Naive thymus-derived CD4-positive, alpha-beta T cell (primary cell): Measurements from ENCODE around the gene ZNF799. TPM values are rescaled to one million over a fixed set of nuclear protein-coding genes. Genes with fewer than 3 reads are reported as not detected.
"Not testable (repeated sequence)": the region's sequence is repeated elsewhere in the genome, so short reads cannot be mapped to it uniquely, and the experiment has no call there.

Experiments
- ATAC-seq: fragments of 150-1000 bp; cut with Tn5 transposase; 2 replicates; pipeline ENCODE4 v1.10.0; 2021; ENCODE audit warnings: mild to moderate bottlenecking, moderate library complexity
- CTCF ChIA-PET: fragments of 350-600 bp; sonication (Branson Sonifier 250); formaldehyde crosslinking; loops from one replicate; lab custom pipeline; 2021; ENCODE audit warnings: antibody characterized with exemption; lab: Charles Lee
- POLR2A ChIA-PET: fragments of 350-600 bp; sonication (Branson Sonifier 250); formaldehyde crosslinking; loops from one replicate; lab custom pipeline; 2021; ENCODE audit warnings: antibody characterized with exemption, inconsistent platforms; lab: Charles Lee
- DNase-seq, 9 donors: peaks; one replicate each; pipeline versions ENCODE4 v3.0.0 to v3.0.0-alpha.2; 2020 to 2022; ENCODE audit warnings: mixed read lengths in 1 of 9
- H3K27ac ChIP-seq: one replicate; pipeline ENCODE4 v1.7.0; 2013; ENCODE audit warnings: mild to moderate bottlenecking, low read depth, low read length, moderate library complexity
- H3K27me3 ChIP-seq, 2 donors: one replicate each; pipeline ENCODE4 v1.7.0; 2013; ENCODE audit warnings: low read length in 2 of 2, mild to moderate bottlenecking in 2 of 2, moderate library complexity in 2 of 2; ENCODE audit not compliant: control insufficient read depth in 2 of 2, insufficient read depth in 2 of 2
- H3K36me3 ChIP-seq, 3 experiments: 1 replicate in 2 of 3; 2 replicates in 1 of 3; pipeline ENCODE4 v1.7.0; 2013; ENCODE audit warnings: low read length in 3 of 3, mild to moderate bottlenecking in 3 of 3, moderate library complexity in 1 of 3; ENCODE audit not compliant: insufficient read depth in 3 of 3, control insufficient read depth in 2 of 3
- H3K4me1 ChIP-seq, 2 donors: one replicate each; pipeline ENCODE4 v1.7.0; 2013; ENCODE audit warnings: low read length in 2 of 2, mild to moderate bottlenecking in 2 of 2, moderate library complexity in 1 of 2; ENCODE audit not compliant: control insufficient read depth in 2 of 2, insufficient read depth in 2 of 2
- H3K4me3 ChIP-seq: 2 replicates; pipeline ENCODE4 v1.7.0; 2013; ENCODE audit warnings: mild to moderate bottlenecking, low read length
- H3K9me3 ChIP-seq, 3 experiments: 1 replicate in 2 of 3; 2 replicates in 1 of 3; pipeline ENCODE4 v1.7.0; 2013; ENCODE audit warnings: low read length in 3 of 3; ENCODE audit not compliant: control insufficient read depth in 2 of 3
- H3K27ac Mint-ChIP-seq, 9 donors: one replicate each; pipeline ENCODE4 v1.8.0; 2020 to 2022; ENCODE audit warnings: mixed read lengths in 9 of 9, mild to moderate bottlenecking in 8 of 9, moderate library complexity in 5 of 9, inconsistent platforms in 2 of 9
- H3K27me3 Mint-ChIP-seq, 5 donors: one replicate each; pipeline ENCODE4 v1.8.0; 2021 to 2022; ENCODE audit warnings: mixed read lengths in 5 of 5, mild to moderate bottlenecking in 1 of 5
- H3K36me3 Mint-ChIP-seq, 5 donors: one replicate each; pipeline ENCODE4 v1.8.0; 2020 to 2022; ENCODE audit warnings: mixed read lengths in 5 of 5, mild to moderate bottlenecking in 3 of 5, inconsistent platforms in 1 of 5
- H3K4me1 Mint-ChIP-seq, 7 donors: one replicate each; pipeline ENCODE4 v1.8.0; 2020 to 2022; ENCODE audit warnings: mixed read lengths in 7 of 7, mild to moderate bottlenecking in 3 of 7, inconsistent platforms in 1 of 7
- H3K4me3 Mint-ChIP-seq, 10 donors: one replicate each; pipeline ENCODE4 v1.8.0; 2020 to 2022; ENCODE audit warnings: mild to moderate bottlenecking in 10 of 10, mixed read lengths in 10 of 10, moderate library complexity in 6 of 10, inconsistent platforms in 2 of 10
- H3K9me3 Mint-ChIP-seq, 11 donors: one replicate each; pipeline ENCODE4 v1.8.0; 2020 to 2022; ENCODE audit warnings: mixed read lengths in 11 of 11, mild to moderate bottlenecking in 4 of 11, inconsistent platforms in 1 of 11, moderate library complexity in 1 of 11
- intact Hi-C, 2 donors: fragments of 100-400 bp; cut with micrococcal nuclease; formaldehyde crosslinking; loops; one replicate each; pipeline ENCODE4 v1.15.1; 2023
- polyA plus RNA-seq, 2 donors: library from polyadenylated mRNA; unstranded; fragments of 300-500 nt; fragmentation: Illumina TruSeq; gene quantifications; one replicate each; pipeline ENCODE4 v1.2.3, GENCODE V29; 2021
- total RNA-seq, 6 experiments: library from RNA in 5 of 6; stranded (reverse) in 5 of 6; gene quantifications; 1 replicate in 5 of 6; 2 replicates in 1 of 6; pipeline ENCODE4 v1.2.3 and lab custom pipeline; 2021 to 2026

ZNF799 gene
- total and polyA plus RNA-seq, 7 experiments from 2014 or later: 1.7 to 9.9 (median 4.4) TPM

DNA sequence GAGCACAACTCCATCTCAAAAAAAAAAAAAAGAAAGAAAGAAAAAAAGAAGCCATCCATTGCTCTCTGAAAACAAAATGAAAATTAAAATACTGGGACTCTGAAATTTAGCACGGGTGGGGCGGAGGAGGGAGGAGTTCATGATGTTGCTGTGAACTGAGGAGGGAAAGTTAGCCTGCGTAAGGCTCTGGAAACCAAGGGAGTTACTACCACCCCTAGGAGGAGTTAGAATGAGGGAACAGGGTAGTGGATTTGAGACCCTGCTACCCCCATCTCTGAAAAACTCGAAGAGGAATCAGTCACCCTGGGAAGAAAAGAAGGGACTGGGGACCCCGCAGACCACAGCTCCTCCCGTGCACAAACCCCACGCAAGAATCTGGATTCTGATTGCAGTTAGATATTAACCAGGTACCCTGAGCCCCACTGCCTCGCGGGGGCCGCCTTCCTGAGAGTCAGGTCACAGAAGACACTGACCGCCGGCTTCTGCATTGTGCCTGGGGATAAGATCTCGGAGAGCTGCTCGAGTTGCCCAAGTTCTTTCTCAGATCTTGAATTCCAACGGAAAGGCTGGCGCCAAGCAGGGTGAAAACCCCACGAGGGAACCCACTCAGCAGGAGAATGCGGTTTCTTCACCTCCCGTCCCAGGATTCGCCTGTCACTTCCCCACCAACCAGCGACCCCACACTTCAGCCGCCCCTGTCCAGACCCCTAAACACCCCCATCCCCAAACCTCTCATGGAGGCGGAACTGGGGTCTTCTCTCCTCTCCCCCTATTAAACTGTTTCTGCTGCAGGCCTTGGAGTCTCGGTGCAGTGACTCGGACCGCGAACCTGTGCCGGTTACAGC lies 36.5 kb downstream of the ZNF799 start:
- DNase-seq (peak in 1 of 9 donors; percentile 5), ATAC-seq (no peak)
- Histone ChIP-seq H3K36me3 (peaks cover 0 to 5% (median 0%) of the 10 kb centered on the region in 3 experiments), H3K9me3 (no peaks in the 10 kb centered on the region), H3K27me3 (no peaks in the 10 kb centered on the region), H3K27ac (peak overlapping the region; percentile 68), H3K4me3 (peak overlapping the region; percentile 66), H3K4me1 (peaks cover 7 to 10% of the 10 kb centered on the region in 2 donors)
- Mint-ChIP-seq H3K27me3 (peaks cover 0 to 10% (median 0%) of the 10 kb centered on the region in 5 donors), H3K4me1 (peaks cover 0 to 33% (median 24%) of the 10 kb centered on the region in 7 donors), H3K36me3 (peaks cover 0 to 8% (median 3%) of the 10 kb centered on the region in 5 donors), H3K27ac (peak overlapping the region in 8 of 9 donors; percentile 48 to 88 (median 78)), H3K4me3 (peak overlapping the region; percentile 84 to 99 (median 96)), H3K9me3 (peaks cover 0 to 18% (median 0%) of the 10 kb centered on the region in 11 donors)
- CTCF ChIA-PET: interaction anchor here (1.0 to 1.3 kb wide), 4 partner anchors 12 to 201 kb away, joined by 3 to 4 read pairs (median 4); partner anchors contain the start of genes ZNF136 and ZNF563
- intact Hi-C loops: loop anchor here (1.0 to 2.0 kb wide), 8 partner anchors 31 to 187 kb away; partner anchors contain the start of genes ZNF44 (in 2 of the 2), ZNF563 (in 2 of the 2), ZNF799 (in 2 of the 2) and ZNF564 (in 1 of the 2)
- POLR2A ChIA-PET: interaction anchor here (0.6 to 2.3 kb wide), 7 partner anchors 32 to 165 kb away, joined by 3 to 26 read pairs (median 3); partner anchors contain the start of genes ZNF44 and ZNF563

DNA sequence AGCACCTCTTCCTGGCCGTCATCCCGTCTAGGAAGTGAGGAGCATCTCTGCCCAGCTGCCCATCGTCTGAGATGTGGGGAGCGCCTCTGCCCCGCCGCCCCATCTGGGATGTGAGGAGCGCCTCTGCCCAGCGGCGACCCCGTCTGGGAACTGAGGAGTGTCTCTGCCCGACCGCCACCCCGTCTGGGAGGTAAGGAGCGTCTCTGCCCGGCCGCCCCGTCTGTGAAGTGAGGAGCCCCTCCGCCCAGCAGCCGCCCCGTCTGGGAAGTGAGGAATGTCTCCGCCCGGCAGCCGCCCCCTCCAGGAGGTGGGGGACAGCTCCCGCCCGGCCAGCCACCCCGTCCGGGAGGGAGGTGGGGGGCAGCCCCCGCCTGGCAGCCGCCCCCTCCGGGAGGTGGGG lies 38.8 kb downstream of the ZNF799 start:
- intact Hi-C loops, H3K36me3 ChIP-seq, H3K27ac Mint-ChIP-seq, H3K27me3 Mint-ChIP-seq, H3K4me3 ChIP-seq, H3K4me3 Mint-ChIP-seq, H3K9me3 ChIP-seq, H3K27ac ChIP-seq, ATAC-seq, H3K27me3 ChIP-seq, DNase-seq, POLR2A ChIA-PET, CTCF ChIA-PET: not testable (repeated sequence)
- H3K4me1 ChIP-seq: peaks cover 7 to 10% of the 10 kb centered on the region in 2 donors
- H3K36me3 Mint-ChIP-seq: peaks cover 4 to 12% (median 10%) of the 10 kb centered on the region in 5 donors
- peaks cover 0 to 33% (median 24%) of the 10 kb centered on the region in 7 donors for H3K4me1 Mint-ChIP-seq
- peaks cover 0 to 21% (median 5%) of the 10 kb centered on the region in 11 donors for H3K9me3 Mint-ChIP-seq

DNA sequence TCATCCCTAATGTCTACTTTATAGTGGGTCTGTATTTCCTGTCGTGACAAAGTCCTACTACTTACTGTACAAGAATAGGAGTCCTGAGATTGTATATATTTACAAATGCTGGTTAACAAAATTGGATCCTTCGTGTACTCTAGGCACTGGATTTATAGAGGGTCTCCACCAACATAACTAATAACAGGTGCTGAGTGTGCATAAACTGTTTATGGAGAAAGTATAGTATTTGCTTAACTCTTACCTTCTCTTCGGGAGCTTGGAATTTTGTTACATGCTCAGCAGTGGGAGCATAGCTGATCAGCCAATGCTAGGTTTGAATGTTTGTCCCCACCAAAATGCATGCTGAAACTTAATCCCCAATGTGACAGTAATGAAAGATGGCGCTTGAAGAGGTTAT lies 47.7 kb downstream of the ZNF799 start:
- Histone ChIP-seq H3K4me3 (no peak overlapping the region), H3K9me3 (peaks cover 9 to 59% (median 14%) of the 10 kb centered on the region in 3 experiments), H3K4me1 (no peaks in the 10 kb centered on the region), H3K27ac (no peak overlapping the region), H3K27me3 (no peaks in the 10 kb centered on the region), H3K36me3 (peaks cover 0 to 19% (median 0%) of the 10 kb centered on the region in 3 experiments)
- no peak overlapping the region for H3K4me3 Mint-ChIP-seq
- H3K27me3 Mint-ChIP-seq: no peaks in the 10 kb centered on the region
- CTCF ChIA-PET: no interaction called here
- no peak overlapping the region for H3K27ac Mint-ChIP-seq
- H3K36me3 Mint-ChIP-seq: peaks cover 31 to 63% (median 56%) of the 10 kb centered on the region in 5 donors
- peaks cover 15 to 89% (median 56%) of the 10 kb centered on the region in 11 donors for H3K9me3 Mint-ChIP-seq
- intact Hi-C loops: no loop called here
- DNase-seq (no peak), ATAC-seq (no peak)
- POLR2A ChIA-PET: interaction anchor here (1.3 to 1.5 kb wide), 2 partner anchors 20 to 22 kb away, joined by 3 to 5 read pairs; partner anchors contain the start of gene ZNF563
- H3K4me1 Mint-ChIP-seq: no peaks in the 10 kb centered on the region

DNA sequence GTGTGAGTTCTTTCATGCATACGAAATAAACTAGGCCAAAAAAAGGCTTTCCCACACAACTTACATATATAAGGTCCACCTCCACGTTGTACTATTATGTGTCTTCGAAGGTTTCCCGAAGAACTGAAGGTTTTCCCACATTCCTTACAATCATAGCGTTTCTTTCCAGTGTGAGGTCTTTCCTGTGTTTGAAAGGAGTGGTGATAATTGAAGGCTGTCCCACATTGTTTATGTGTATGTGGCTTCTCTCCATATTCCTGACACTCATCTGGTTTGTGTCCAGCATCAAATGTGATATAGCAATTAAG lies 50.2 kb downstream of the ZNF799 start:
- intact Hi-C loops: no loop called here
- no peak for ATAC-seq
- no peak overlapping the region for H3K27ac Mint-ChIP-seq
- H3K4me1 ChIP-seq: no peaks in the 10 kb centered on the region
- no peak overlapping the region for H3K4me3 ChIP-seq
- H3K27ac ChIP-seq: no peak overlapping the region
- no peaks in the 10 kb centered on the region for H3K27me3 Mint-ChIP-seq
- peaks cover 0 to 19% (median 0%) of the 10 kb centered on the region in 3 experiments for H3K36me3 ChIP-seq
- H3K9me3 ChIP-seq: peaks cover 9 to 63% (median 14%) of the 10 kb centered on the region in 3 experiments
- H3K9me3 Mint-ChIP-seq: peaks cover 15 to 84% (median 56%) of the 10 kb centered on the region in 11 donors
- ChIA-PET POLR2A (no interaction called here), CTCF (no interaction called here)
- H3K4me3 Mint-ChIP-seq: no peak overlapping the region
- no peak for DNase-seq
- peaks cover 0 to 2% (median 0%) of the 10 kb centered on the region in 7 donors for H3K4me1 Mint-ChIP-seq
- no peaks in the 10 kb centered on the region for H3K27me3 ChIP-seq
- H3K36me3 Mint-ChIP-seq: peaks cover 30 to 56% (median 51%) of the 10 kb centered on the region in 5 donors

DNA sequence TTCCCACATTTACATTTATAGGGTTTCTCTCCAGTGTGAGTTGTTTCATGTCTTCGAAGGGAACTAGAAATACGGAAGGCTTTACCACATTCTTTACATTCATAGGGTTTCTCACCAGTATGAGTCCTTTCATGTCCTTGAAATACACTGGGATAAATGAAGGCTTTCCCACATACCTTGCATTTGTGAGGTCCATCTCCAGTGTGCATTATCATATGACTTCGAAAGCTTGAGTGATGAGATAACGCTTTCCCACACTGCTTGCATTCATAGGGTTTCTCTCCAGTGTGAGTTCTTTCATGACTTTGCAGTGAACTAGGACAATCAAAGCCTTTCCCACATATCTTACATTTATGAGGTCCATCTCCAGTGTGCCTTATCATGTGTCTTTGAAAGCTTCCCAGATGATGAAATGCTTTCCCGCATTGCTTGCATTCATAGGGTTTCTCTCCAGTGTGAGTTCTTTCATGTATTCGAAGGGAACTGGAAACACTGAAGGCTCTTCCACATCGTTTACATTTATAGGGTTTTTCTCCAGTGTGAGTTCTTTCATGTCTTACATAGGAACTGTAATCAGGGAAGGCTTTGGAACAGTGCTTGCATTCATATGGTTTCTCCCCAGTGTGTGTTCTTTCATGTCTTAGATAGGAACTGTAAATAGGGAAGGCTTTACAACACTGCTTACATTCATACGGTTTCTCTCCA lies 50.7 kb downstream of the ZNF799 start:
- peaks cover 0 to 2% (median 0%) of the 10 kb centered on the region in 7 donors for H3K4me1 Mint-ChIP-seq
- Histone ChIP-seq H3K4me3 (no peak overlapping the region), H3K36me3 (peaks cover 0 to 19% (median 0%) of the 10 kb centered on the region in 3 experiments), H3K9me3 (peaks cover 9 to 61% (median 14%) of the 10 kb centered on the region in 3 experiments), H3K27me3 (no peaks in the 10 kb centered on the region), H3K4me1 (no peaks in the 10 kb centered on the region), H3K27ac (no peak overlapping the region)
- no peak overlapping the region for H3K4me3 Mint-ChIP-seq
- H3K36me3 Mint-ChIP-seq: peaks cover 30 to 58% (median 51%) of the 10 kb centered on the region in 5 donors
- no peak for ATAC-seq
- H3K27me3 Mint-ChIP-seq: no peaks in the 10 kb centered on the region
- no peak for DNase-seq
- H3K9me3 Mint-ChIP-seq: peaks cover 15 to 86% (median 59%) of the 10 kb centered on the region in 11 donors
- POLR2A ChIA-PET: no interaction called here
- no peak overlapping the region for H3K27ac Mint-ChIP-seq
- intact Hi-C loops: no loop called here
- CTCF ChIA-PET: no interaction called here

DNA sequence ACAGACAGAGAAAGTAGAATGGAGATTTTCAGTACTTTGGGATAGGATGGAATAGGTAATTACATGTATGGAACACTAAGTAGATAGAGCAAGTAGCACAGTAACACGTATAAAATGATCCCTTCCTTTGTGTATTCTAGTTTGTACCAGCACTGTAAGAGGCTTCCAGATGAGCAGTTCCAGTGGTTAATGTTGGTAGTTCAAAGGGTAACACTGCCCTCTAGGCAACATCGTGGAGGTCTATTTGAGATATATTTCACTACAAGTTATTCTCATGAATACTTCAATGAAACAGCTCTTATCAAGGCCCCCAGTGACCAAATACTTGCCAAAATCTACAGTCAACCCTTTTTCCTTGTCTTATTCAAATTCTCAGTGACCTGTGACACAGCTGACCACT lies 54.2 kb downstream of the ZNF799 start:
- DNase-seq (peak in 5 of 9 donors; percentile 19 to 52 (median 32)), ATAC-seq (peak; percentile 68)
- H3K36me3 Mint-ChIP-seq: peaks cover 18 to 40% (median 28%) of the 10 kb centered on the region in 5 donors
- no peak overlapping the region for H3K4me3 Mint-ChIP-seq
- no peaks in the 10 kb centered on the region for H3K4me1 ChIP-seq
- ChIA-PET POLR2A (no interaction called here), CTCF (interaction anchor here (0.6 to 1.0 kb wide), 3 partner anchors 58 to 788 kb away, joined by 3 read pairs; partner anchors contain the start of gene ELOF1)
- no peaks in the 10 kb centered on the region for H3K27me3 ChIP-seq
- H3K9me3 ChIP-seq: peaks cover 9 to 34% (median 11%) of the 10 kb centered on the region in 3 experiments
- H3K27ac Mint-ChIP-seq: peak overlapping the region in 1 of 9 donors; percentile 36
- intact Hi-C loops: loop anchor here in 1 of 2 donors (1.0 to 10.0 kb wide), 3 partner anchors 145 to 292 kb away; partner anchors contain the start of genes ZNF20 and ZNF878
- H3K9me3 Mint-ChIP-seq: peaks cover 11 to 77% (median 43%) of the 10 kb centered on the region in 11 donors
- H3K4me1 Mint-ChIP-seq: peaks cover 0 to 2% (median 0%) of the 10 kb centered on the region in 7 donors
- H3K27me3 Mint-ChIP-seq: no peaks in the 10 kb centered on the region
- peaks cover 0 to 11% (median 0%) of the 10 kb centered on the region in 3 experiments for H3K36me3 ChIP-seq
- no peak overlapping the region for H3K27ac ChIP-seq
- H3K4me3 ChIP-seq: no peak overlapping the region
